Dermis microvascular lymphatic vessel endothelial cell (primary cell): ENCODE data around the gene KIT. TPM values are rescaled to one million over a fixed set of nuclear protein-coding genes. Genes with fewer than 3 reads are reported as not detected.

Experiments used
- DNase-seq, 2 donors: peaks; one replicate each; pipeline versions ENCODE4 v3.0.0 to v3.0.0-alpha.2; 2010; ENCODE audit warnings: low read depth in 2 of 2
- total RNA-seq: library from RNA; depleted of rRNA; stranded (reverse); fragments of >200 nt; gene quantifications from 2 replicates; pipeline ENCODE4 v1.2.1, GENCODE V29; 2014

The KIT gene
- total RNA-seq, 1 donor from 2014 or later, result 1.2 TPM

DNA sequence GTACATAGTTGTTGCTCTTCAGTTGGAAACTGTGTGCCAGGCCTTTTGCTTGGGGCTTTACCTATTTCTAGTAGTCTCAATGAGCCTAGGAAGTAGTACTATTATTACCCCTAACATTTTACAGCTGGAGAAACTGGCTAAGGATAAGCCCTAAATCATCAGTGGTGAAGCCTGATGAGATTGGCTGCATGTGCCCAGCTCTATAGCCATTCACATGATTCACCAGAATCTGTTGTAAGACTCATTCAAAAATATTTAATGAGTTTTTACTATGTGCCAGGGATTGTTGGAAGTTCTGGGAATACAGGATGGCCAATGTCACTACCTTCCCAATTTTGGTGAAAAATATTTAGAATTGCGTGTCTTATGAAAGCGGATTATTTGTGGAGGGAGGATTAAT is 2.8 kb downstream of the KIT start:
- DNase-seq, result no peak

DNA sequence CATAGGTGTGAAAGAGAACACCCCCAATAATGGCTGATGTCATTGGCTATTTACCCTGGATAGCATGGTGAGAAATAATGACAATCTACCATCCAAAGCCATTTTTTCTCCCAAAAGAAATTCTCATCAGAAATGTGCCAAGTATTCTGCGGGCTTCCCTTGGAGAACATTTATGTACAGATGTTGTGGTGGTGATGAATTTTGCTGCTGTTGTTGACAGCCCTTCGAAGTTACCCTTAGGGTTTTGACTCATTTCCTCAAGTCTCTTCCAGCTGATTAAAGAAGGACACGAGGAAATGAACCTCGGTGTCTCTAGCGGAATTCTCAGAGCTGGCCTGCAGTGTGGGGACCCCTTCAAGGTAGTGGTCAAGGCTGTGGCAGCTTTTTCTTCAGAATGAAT is 3.4 kb downstream of the KIT start:
- DNase-seq, result no peak

DNA sequence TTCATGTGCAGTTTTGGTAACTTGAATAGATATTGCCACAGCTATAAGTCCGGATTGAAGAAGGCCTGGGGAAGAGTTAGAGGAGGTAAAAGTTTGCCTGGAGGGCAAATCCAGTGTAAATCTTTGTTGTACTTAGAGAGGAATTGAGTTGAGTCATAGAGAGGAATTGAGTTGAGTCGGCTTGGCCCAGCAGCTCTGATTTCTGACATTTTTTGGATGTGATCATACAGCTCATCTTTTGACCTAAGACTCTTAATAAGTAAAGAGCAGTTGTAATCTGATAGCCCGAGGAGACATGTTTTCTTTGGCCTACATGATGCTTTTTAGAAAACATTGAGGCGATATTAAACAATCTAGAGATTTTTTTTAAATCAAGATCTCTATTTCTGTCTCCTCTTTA is 3.9 kb downstream of the KIT start:
- no peak for DNase-seq

DNA sequence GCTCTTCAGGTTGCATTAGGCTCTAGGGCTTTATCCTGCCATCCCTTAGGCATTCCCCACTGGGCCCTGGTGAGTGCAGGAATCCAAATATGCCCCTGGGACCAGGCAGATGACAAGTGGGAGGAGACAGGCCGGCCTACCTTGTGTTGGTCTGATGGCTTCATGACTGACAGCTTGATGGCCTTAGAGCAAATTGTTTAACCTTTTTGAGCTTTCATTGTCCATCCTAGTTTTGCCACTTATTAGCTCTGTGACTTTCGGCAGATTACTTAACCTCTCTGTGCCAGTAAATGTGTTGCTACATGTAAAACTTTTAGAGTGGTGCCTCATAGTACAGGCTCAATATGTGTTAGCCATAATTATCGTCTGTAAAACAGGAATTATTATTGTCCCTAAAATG is 4.4 kb downstream of the KIT start:
- DNase-seq, result no peak

DNA sequence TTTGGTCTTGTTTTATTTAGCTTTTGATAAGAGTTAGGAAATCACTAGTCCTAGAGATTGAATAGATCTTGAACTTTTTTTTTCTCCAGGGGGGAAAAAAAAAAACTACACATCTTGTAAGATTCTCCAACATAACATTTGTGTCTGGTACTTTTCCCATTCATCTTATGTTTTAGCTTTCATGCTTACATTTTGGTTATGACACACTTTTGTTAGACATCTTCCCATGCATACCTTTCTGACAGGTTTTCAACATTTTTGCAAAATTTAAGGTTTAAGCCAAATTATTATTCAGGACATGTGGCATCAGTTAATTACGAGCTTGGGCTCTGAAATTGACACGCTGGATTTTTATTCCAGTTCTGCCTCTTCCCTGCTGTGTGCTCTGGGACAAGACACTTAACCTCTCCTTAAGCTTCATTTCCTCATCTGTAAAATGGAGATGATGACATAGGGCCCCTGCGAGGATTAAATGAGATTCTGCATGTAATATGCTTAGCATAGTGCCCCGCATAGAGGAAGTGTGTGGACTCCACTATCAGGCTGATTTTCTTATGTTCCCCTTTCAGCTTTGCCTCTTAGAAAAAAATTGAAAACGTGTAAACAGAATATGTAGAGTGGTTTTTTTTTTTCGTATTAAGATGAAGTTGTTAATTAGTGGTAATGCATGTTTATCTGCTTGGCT is 5.3 kb downstream of the KIT start:
- DNase-seq, result no peak

DNA sequence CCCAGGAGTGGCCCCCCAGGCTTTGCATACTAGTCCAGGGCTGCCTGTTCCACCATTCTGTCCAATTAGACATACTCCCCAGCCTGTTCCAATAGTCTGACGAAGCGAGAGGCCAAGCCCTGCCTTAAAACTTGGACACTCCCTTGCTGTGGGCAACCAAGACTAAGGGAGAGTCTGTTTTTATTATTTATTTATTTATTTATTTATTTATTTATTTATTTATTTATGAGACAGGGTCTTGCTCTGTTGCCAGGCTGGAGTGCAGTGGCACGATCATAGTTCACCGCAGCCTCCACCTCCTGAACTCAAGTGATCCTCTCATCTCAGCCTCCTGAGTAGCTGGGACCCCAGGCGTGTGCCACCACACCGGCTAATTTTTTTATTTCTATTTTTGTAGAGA is 6.6 kb downstream of the KIT start:
- no peak for DNase-seq

DNA sequence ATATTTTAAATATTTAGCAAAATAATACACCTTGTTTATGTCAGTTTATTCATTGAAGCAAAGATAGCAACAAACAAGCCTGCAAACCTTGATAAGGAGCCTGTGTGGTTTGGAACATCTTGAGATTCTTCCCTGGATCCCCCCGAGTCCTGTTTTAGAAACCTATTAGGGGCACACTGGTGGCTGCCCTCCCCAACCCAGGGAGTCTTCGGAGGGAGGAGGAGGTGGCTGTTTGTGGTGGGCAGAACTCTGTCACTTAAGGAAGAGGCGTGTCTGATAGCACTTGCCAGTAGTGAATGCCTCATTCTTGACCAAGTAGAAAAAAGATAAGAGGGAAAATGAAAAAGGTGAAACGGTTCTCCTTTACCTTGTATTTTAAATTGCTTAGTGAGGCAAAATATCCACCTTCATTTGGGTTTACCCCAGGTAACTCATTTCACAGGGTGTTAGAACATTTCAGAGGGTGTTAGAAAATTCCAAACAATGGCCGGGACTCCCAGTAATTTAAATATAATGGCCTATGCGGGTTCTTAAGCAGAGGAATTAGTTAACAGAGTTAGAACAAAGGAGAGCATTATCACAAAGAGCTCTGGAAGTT is 10.4 kb downstream of the KIT start:
- DNase-seq, result no peak

DNA sequence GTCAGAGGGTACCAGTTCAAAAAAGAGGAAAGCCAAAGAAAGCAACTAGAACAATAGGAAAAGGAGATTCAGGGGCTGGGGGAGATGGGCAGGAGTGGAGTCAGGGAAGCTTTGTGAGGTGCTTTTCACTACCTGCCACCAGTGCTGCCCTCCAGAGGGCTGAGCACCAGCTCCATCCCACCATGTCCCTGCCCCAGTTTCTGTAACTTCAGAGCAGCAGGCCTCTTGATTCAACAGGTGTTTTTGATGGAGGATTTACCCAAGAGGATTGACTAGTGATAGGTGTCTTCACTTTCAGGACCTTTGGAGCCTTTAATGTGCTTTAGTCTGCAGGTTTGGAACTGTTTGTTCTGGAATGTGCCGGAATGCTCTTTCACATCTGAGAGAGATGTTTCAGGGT is 12.1 kb downstream of the KIT start:
- DNase-seq, result no peak

DNA sequence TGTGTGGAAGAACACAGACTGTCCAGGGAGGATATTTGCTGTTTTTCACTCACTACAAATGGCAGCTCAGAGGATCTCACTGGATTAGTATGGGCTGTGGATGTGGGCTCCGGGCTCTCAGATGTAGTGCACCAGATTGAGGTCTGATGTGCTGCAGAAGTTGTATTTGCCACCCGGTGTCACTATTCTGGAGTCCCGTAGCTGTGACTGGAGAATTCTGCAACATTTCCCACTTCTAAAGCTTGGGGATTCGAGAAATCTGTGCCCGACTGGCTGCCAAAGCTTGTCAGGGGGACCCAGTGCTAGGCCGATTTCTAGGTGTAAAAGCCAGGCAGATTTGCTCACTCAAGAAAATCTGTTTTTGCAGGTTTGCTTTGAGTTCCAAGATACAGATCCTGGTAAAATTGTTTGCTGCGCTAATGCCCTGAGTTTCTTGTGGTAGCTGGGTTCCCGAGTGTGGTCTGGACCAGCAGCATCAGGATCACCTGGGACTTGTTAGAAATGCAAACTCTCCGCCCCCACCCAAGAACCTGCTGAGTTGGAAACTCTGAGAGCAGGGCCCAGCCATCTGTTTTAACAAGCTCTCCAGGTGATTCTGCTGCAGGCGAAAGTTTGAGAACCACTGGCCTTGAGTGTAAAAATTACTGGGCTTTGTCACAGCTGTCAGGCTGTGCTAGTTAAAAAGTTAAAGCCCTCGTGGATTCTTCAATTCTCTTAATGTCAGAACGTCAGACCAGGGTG is 18.1 kb downstream of the KIT start:
- no peak for DNase-seq

DNA sequence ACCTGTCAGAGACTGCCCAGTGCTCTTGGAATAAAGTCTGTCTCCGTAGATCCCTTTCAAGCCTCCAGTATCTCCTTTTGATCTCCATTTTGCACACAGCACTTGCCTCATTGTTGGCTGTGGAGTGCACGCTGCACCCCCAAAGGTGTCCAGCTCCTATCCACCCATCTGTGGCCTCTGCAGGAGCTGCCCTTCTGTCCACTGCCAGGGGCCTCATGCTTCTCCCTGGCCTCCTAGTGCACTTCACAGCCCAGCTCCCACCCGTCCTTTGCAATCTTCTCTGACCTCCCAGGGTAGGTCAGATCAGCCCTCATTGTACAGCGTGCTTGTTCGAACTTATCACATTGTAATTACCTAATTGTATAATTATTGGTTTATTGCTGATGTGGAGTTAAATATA is 18.9 kb downstream of the KIT start:
- no peak for DNase-seq

DNA sequence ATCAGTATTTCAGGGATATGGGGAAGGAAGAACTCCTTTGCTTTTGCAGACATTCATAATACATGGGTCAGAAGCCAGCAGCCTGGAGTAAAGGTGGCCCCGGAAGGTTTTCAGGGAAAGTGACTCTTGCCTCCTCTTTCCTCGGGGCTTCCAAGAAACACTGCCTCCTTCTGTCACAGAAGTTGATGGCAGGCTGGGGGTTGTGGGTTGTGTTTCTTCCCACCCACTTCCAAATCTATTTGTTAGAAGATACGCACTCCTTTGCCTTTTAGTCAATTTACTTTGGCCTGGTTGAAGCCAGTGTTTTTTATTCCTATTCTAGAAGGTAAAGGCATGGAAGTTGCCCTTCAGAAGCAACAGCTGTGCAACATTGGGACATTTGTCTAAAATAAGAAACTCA is 19.7 kb downstream of the KIT start:
- DNase-seq, result no peak

DNA sequence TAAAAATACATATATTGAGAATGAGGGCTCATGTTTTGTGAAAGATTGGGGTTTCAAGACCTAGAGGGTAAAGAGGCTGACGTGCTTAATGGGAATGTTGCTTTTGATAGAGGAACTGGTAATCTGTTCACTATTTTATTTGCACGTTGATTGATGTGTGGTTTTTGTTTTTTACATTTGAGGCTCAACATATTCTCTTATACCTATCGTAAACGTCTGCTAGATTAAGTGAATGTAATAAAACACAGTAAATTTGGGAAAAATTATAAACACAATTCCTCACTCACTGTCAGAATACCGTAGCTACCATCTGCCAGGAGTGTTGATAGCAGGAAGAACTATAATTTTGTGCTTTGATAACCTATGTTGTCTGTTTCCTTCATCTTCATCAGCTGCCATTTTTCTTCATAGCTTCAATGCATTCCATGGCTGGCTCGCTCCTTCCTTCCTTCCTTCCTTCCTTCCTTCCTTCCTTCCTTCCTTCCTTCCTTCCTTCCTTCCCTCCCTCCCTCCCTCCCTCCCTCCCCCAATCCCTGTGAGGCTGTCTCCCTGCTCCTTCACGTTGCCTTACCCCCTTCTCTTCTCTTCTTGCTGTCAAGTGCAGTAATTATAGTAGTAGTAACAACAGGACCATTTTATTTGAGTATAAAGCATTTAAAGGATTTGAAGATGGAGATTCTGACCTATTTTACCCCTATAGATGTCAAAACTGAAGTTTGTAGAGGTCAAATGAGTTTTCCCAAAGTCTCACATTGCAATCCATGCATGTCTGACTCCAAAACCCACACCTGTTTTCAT is 20.3 kb downstream of the KIT start:
- DNase-seq, result no peak

DNA sequence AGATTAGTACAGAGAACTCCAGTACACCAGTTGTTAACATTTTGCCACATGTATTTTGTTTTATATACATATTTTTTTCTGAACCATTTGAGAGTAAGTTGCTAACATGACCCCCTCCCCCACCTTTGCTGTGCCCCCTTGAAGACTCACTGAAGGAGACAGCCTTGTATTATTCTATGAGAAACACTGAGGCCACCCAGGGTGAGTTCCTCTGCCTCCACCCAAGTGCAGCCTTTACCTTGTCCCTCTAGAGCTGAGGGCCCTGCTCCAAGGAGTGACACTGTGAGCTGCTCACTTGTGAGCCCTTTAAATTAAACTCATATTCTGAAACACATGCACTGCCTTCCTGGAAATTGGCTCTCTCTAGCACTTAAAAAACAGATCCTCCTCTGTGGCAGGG is 21.1 kb downstream of the KIT start:
- DNase-seq, result no peak

DNA sequence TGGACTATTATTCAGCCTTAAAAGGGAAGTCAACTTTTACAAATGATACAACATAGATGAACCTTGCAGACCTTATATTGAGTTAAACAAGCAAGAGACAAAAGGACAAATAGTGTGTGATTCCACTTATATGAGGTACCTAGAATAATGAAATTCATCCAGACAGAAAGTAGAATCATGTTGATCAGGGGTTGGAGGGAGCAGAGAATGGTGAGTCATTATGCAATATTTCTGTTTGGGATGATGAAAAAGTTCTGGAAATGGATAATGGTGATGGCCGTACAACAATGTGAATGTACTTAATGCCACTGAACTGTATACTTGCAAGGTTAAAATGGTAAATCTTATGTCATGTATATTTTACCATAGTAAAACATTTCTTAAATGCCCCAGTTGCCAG is 22.1 kb downstream of the KIT start:
- DNase-seq, result no peak

DNA sequence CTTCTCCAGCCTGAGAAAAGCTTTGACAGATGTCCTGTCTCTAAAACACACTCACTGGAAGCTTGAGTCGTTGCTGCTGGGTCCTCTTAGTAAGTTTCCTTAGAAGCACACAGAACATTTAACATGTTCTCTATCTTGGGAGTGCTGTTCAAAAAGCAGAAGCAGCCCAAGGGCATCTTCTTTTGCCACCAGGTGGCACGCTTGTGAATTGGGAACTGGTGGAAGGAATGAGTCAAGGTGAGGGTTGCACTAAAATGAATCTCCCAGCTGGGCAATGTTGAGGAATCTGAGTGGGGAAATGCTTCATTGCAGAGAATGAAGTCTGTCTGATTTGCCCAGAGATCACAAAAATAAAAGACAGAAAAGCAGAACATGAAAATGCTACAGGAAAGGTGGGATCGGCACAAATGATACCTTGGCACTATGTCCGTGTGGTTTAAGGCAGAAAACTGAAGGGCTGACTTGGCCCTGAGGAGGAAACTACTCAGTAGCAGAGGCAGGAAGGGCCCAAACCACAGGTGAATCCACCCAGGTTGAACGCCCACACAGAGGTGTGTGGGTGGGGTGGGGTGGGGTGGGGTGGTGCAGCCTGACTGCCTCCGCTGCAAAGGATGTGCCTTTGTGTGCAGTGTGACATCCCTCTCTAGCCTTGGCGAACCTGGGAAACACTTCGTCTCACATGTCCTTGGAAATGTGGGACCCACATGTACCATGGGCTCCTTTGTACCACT is 26.0 kb downstream of the KIT start:
- DNase-seq, result peak in 1 of 2 donors; percentile 48

DNA sequence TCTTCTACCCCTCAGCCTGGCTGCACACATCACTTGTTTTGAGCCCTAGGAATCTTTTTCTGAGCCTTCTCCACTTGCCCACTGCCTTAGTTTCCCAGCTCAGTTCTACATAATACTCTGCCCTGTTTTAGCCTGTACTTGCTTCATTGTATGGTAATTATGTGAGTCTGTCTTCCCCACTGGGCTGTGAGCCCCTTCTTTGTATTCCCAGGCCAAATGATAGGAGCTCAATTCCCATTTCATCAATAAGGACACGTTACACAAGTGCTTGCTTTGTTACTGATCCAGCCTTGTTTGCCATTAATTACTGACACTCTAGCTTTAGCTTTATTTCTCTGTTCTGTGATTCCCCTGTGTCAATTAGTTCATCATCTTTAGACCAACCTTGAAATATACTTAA is 28.1 kb downstream of the KIT start:
- no peak for DNase-seq

DNA sequence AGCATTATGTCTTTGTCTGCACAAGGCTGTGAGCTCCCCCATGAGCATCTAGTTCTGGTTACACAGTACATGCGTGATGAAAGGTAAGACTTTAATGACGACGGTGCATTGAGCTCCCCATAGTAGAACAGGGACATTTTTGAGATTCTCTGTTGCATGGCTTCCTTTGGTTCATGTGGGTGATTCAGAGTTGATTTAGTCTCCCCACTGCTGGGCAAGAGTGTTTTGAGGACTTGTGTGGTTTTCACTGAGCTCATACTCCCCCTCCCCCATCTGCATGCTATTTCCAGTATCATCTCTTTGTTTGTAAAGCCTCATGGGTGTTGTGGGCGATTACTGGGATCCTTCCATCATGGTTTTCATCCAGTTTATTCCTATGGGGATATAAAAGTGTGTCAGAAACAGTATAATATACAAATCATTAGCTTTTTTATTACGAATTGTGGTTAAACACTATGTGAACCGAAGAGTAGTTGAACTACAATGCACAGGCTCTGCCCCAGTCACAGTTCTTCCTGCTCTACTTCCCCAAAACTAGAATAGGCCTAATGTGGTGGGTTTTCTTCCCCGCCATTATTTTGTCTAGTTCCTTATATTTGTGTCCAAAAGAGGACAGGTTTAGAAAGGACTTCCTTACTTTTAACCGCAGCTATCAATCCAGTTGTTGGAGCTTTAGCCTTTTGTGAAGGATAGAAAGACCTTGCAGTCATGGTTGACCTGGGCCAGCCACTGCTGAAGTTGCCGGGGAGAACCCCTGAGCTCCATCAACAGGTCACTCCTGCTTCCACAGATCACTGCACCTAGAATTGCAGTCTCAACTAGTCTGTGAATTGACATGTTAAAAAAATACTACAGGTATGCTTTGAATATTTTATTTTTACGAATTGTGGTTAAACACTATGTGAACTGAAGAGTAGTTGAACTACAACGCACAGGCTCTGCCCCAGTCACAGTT is 30.4 kb downstream of the KIT start:
- DNase-seq, result no peak

DNA sequence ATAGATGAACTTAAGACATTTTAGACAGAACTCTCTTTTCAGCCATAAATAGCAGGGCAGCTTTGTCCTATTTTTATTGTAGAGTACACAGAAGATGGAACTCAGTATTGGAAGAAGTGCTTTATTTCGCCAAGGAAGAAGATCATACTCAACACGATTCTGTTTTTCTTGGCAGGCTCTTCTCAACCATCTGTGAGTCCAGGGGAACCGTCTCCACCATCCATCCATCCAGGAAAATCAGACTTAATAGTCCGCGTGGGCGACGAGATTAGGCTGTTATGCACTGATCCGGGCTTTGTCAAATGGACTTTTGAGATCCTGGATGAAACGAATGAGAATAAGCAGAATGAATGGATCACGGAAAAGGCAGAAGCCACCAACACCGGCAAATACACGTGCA is 37.6 kb downstream of the KIT start:
- DNase-seq, result no peak

DNA sequence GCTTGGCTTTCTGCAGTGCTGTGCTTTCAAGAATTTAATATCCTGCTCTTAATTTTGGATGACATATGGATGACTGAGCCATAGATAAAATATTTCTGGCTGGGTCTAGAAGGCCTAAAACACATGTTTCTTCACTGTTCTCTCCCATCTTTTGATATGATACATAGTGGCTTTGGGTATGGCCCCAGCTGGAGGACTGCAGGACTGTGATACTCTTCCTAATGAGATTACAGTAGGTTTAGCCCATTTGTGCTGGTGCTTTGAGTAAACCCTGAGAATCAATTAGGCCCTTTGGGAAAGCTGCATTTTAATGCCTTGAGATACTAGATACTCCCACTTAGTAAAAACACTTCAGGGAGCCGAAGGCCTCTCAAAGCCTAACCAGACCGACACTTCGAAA is 38.0 kb downstream of the KIT start:
- no peak for DNase-seq

DNA sequence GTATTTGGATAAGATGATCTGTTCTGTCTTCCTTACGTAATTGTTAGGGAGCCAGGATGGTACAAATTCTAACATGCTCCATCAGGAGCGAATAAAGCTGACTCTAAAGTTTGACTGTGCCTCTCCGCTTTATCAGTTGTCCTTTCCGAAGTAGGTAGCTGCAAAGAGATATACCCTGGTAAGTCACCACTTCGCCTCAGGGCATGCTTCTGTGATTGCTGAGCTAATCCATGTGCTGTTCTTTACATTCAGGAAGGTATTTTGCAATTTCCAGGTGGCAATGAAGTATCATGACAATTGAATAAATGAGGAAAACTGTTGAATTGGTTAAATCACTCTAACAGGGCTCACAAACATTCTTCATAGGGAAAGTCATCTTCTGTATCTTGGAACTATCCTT is 38.9 kb downstream of the KIT start:
- no peak for DNase-seq
